ENCODE results near the gene CBX2.
"Not testable (repeated sequence)": the region's sequence is repeated elsewhere in the genome, so short reads cannot be mapped to it uniquely, and the experiment has no call there.

The CBX2 gene

DNA sequence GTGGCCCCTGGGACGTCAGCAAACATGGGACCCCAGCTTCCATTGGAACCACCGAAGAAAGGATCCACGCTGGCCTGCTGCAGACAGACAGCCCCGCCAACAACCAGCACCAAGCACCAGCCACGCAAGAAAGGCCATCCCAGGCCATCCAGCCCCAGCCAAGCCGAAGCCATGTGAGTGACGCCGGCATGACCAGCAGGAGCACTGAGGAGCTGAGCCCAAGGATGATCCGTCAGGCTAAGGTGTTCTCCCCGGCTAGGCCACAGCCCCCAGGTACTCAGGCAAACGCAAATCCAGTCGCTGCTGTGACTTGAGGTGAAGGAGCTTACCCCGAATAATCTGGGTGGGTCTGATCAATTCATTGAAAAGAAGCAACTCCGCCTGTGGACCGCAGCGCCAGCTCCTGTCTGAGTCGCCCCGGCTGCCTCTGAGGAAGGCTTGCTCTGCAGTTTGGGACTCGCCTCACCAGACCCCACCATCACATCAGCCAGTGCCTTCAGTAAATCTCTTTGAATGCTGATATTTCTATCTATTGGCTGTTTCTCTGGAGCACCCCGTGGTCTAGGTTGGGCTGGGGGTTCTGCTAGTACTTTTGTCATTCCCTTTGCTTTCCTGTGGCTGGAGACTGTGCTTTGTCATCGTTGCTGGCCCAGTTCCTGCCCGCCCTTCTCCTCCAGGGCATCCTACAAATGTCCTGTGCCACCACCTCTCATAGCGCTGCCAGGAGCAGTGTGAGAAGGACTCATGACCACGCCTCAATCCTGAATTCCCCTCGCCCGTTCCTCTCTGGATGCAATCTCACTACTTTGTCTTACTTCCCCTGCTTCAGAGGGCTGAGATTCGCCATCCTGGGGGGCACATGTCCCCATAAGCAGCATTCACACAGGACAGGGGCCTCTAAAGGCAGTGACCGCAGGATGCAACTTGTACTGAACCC lies 8.1 kb upstream of the CBX2 start:
- no peak for FAIRE-seq
- no peak for DNase-seq (ENCODE audit: low spot score)

DNA sequence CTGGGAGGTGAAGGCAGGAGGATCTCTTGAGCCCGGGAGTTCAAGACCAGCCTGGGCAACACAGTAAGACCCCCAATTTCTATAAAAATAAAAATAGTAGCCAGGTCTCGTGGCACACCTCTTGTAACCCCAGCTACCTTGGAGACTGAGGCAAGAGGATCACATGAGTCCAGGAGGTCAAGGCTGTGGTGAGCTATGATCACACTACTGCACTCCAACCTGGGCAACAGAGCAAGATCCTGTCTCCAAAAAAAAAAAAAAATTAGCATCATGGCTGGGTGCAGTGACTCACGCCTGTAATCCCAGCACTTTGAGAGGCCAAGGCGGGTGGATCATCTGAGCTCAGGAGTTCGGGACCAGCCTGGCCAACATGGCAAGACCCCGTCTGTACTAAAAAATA lies 6.7 kb upstream of the CBX2 start:
- FAIRE-seq = no peak
- DNase-seq (ENCODE audit: low spot score) = no peak

DNA sequence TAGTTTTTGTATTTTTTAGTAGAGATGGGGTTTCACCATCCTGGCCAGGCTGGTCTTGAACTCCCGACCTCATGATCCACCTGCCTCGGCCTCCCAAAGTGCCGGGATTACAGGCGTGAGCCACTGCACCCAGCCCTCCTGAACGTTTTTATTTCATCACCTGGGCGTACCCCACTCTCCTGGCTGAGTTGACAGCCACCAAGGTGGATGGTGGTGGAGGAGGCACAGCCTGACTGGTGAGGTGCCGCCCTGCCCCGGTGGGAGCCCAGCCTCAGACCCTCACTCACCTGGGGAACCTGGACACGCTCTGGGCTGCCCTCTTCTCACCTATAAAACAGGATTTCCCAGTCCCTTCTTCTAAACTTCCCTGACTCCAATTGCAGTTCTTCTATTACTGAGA lies 5.2 kb upstream of the CBX2 start:
- DNase-seq (ENCODE audit: low spot score); FAIRE-seq: not testable (repeated sequence)

DNA sequence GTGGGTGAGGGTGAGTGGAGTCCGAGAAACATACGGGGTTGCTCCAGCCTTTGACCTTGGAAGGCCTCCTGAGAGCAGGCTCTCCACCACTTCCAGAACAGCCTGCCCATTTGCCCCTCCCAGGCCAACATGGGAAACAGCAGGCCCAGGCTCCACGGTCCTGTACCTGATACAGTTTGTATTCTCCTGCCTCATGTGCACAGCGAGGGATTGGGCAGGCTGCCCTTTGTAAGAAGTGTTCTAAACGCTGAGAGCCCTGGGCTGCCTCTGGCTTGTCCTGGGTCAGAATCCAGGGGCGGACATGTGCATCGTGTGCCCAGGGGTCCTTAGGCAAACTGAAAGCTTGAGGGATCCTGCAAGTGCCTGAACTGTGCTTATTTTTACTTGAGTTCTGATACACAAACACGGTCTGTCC lies 3.4 kb upstream of the CBX2 start:
- FAIRE-seq (no peak), DNase-seq (ENCODE audit: low spot score) (no peak)

DNA sequence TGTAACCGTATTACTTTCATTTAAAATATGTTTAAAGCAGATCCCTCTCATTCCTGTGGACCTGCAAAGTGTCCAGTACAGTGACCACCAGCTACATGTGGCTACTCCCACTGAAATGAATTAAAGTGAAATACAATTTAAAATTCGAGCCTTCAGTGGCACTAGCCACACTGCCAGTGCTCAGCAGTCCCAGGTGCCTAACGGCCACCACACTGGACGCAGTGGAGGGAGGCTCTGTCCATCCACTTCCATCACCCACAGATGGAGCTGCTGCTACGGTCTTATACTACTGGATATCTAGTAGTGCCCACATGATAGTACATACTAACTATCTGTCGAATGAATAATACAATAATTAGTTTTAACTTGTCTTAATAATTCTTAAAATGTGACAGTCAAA lies 2.3 kb upstream of the CBX2 start:
- FAIRE-seq (no peak), DNase-seq (ENCODE audit: low spot score) (no peak)

DNA sequence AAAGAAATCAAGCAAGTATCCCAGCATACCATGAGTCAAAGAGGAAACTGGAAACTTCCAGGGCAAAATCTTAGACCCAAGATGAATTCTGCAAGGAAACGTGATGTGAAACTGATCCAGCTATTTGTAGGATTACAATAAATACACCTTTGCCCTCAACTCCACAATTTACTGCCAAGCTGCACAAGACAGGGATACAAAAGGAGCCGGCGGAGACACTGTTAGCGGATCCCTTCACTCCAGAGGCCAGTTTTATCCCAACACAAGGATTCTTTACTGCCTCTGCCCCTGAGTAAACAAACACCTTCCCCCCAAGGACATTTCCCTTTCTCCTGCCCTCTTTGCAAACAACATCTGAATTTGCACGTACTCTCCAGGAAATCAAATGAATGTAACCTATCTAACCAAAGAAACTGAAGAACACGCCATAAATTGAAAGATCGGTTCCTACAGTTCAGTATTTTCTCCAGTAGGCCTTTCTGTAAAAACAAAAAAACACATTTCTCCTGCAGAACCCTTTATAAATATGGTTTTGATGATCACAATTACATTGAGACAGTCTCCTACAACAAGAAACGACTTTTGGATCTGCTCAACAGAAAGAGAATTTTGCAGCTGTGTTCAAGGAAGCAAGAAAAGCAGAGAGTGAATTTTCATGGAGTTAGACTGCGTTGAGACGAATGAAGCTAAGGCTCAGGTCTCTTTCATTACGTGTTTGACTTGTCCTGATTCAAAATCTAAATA lies 1.4 kb upstream of the CBX2 start:
- DNase-seq (ENCODE audit: low spot score) (no peak), FAIRE-seq (no peak)

DNA sequence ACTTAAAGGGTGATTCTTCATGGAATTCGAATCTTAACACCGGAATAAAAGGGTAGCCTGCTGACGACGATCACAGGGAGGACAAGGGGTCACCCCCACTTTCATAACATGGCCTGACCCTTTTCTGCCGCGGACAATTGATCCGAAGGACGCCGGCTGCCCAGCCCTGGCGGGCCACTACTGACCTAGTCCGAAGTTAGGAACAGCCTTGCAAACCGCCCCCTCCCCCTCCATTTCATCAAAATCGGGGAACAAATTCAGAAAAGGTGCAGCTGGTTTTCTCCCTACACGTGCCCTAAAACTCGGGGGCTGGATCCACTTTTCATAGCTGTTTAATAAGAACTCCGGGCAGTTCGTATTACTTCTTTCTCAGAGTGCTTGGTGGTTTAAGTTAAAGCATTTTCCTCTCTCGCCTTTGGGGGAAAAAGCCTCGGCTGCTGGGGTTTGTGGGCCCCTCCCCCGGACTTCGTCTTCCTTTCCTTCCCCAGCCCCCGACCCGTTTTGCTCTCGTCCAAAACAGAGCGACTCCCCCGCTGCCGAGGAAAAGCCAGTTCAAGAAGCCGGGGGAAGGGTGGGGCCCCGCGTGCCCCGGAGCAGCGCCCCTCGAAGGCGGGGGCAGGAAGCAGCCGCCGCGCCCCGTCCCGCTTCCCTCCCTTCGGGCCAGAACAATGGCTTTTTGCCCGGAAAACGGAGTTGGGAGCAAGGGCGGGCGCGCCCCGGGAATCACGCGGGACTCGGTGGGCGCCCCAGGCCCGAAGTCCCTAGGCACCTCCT lies 641 bp upstream of the CBX2 start:
- DNase-seq (ENCODE audit: low spot score) = peak; percentile 93
- FAIRE-seq = peak; percentile 20

DNA sequence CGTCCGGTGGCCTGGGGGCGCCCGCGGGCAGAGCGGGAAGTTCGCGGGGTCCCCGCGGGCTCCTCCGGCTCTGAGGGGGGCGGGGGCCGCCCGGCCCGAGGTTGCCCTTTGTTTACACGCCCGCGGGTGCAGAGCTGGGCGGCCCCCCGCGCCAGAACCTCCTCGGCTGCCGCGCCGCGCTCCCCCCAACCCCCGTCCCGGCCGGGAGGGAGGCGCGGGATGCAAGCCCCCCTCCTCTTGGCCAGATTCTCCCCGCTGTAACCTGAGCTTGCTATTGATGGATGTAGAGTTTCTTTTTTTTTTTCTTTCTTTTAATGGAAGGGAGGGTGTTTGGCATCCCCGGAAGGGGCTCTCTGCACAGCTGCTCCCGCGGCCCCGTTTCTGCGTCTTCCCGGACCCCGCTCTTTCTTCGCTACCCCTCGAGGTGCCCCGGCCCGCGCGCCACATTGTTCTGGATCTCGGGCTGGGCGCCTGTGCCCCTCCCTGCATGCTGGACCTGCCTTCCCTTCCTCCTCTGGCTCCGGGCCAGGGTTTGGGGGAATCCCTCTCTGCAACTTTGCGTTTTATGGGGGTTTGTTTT lies 646 bp downstream of the CBX2 start:
- DNase-seq (ENCODE audit: low spot score) (peak; percentile 51), FAIRE-seq (no peak)

DNA sequence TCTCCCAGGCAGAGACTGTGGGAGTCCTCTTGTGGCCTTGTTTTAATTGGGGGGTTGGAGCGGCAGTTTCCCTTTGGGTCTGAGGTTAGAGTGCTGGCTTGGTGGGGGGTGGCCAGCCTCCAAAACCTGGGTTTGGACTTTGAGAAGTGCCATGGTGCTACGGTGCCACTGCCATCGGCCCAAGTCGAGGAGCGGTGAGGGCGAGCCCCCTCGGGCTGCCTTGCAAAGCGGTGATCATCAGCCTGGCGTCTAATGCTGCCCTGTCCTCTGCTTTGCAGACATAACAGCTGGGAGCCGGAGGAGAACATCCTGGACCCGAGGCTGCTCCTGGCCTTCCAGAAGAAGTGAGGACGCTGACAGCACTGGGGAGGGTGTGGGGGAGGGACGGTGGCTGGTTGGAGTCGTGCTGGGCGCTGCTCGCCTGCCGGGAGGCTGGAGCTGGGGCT lies 1.2 kb downstream of the CBX2 start:
- DNase-seq (ENCODE audit: low spot score) = no peak
- no peak for FAIRE-seq

DNA sequence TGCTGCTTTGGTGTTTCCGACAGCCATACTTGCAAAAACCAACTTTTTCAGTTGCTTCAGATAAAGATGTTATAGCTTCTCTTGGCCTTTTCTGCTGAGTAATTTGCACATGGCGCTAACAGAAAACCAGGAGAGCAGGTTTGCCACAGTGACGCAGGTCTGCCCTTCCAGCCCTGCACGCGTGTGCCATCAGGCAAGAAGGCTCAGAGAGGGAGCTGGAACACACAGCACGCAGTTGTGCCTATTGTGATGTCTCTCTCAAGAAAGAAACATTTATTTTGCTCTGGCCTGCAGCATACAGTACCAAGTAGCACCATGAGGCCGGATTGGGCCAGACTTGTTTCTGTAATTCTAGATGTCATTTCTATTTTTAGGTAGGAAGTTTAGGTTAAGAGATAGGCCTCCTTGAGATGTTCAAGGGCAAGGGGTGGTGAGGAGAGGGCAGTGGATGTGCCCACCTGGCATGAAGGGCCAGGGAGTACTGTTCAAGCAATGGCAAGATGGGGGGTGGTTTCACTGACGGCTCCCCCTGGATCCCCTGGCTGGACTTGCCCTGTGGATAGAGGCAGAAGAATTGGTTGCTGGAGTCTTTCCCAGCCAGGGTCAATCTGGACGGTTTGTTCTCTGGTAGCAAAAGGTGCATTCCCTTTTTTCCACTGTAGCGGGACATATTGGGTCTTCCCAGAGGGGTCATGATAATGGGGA lies 1.9 kb downstream of the CBX2 start:
- no peak for FAIRE-seq

DNA sequence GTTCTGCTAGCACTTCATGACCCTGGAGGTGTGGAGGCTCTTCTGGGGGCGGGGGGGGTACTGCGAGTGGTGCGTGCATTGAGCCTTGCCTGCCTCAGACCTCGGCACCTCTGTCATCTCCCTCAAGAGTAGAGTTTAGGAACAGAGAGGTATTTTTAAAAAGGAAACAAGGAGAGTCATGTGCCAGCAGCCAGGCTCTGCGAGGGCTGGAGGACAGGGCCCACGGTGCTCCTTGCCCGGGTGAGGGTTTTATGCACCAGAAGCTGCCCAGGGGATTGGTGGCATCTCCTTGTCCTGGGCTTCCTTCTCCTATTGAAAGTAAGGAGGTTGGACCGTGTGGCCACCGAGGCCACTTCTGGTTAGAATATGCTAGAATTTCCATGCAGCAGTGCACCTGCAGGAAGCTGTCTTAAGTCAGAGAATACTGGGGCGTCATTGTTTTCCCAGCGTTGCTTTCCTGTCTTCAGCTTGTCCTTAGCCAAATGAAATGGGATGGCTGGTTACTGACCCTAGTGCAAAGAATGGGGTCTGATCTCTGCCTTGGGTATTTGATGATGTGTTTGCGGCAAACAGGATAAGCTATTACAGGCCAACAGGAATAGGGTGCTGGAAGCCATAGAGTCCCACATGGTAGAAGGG lies 3.2 kb downstream of the CBX2 start:
- DNase-seq (ENCODE audit: low spot score) = no peak
- peak; percentile 53 for FAIRE-seq

More for the DNA sequence above, 1.9 kb downstream of the CBX2 start:
- DNase-seq (ENCODE audit: low spot score) = no peak

DNA sequence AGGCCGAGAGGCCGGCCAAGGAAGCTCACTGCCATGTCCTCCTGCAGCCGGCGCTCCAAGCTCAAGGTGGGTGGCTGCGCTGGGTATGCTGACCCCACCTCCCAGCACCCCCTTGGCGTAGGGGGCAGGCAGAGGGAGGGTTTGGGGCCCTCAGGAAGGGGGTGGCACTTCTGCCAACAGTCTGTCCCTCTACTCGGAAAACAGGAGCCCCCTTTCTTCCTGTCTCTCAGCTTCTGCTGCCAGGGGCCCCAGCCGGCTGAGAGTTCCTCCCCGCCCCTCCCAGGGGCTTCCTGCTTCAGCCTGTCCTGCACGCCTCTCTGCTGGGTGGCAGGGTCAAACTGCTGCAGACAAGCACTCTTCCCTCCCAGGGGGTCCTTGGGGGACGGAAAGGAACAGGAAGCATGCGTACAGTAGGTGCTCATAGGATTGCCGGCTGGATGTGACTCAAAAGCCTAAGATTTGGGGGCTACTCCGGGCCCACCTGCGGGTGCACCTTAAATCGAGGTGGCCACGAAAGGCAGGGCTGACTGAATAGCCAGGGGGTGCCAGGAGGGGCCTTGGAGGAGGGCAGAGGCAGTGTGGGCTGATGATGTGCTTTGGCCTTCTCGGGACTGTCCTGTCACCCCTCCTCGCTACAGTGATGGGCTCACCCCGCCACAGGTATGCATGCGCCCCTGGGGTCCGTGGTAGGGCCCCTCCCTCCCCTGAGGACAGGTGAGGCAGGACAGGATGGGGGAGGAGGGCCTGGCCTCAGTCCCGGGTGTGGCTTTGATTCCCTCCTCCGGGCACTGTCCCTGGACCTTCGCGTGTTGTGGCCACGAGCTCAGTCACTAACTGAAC lies 4.0 kb downstream of the CBX2 start:
- no peak for DNase-seq (ENCODE audit: low spot score)
- FAIRE-seq = no peak

DNA sequence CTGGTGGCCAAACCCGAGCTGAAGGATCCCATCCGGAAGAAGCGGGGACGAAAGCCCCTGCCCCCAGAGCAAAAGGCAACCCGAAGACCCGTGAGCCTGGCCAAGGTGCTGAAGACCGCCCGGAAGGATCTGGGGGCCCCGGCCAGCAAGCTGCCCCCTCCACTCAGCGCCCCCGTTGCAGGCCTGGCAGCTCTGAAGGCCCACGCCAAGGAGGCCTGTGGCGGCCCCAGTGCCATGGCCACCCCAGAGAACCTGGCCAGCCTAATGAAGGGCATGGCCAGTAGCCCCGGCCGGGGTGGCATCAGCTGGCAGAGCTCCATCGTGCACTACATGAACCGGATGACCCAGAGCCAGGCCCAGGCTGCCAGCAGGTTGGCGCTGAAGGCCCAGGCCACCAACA lies 5.9 kb downstream of the CBX2 start:
- FAIRE-seq = no peak
- DNase-seq (ENCODE audit: low spot score) = no peak

DNA sequence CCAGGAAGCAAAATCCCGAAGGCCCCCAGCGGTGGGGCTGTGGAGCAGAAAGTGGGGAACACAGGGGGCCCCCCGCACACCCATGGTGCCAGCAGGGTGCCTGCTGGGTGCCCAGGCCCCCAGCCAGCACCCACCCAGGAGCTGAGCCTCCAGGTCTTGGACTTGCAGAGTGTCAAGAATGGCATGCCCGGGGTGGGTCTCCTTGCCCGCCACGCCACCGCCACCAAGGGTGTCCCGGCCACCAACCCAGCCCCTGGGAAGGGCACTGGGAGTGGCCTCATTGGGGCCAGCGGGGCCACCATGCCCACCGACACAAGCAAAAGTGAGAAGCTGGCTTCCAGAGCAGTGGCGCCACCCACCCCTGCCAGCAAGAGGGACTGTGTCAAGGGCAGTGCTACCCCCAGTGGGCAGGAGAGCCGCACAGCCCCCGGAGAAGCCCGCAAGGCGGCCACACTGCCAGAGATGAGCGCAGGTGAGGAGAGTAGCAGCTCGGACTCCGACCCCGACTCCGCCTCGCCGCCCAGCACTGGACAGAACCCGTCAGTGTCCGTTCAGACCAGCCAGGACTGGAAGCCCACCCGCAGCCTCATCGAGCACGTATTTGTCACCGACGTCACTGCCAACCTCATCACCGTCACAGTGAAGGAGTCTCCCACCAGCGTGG lies 6.5 kb downstream of the CBX2 start:
- DNase-seq (ENCODE audit: low spot score) (no peak), FAIRE-seq (no peak)

DNA sequence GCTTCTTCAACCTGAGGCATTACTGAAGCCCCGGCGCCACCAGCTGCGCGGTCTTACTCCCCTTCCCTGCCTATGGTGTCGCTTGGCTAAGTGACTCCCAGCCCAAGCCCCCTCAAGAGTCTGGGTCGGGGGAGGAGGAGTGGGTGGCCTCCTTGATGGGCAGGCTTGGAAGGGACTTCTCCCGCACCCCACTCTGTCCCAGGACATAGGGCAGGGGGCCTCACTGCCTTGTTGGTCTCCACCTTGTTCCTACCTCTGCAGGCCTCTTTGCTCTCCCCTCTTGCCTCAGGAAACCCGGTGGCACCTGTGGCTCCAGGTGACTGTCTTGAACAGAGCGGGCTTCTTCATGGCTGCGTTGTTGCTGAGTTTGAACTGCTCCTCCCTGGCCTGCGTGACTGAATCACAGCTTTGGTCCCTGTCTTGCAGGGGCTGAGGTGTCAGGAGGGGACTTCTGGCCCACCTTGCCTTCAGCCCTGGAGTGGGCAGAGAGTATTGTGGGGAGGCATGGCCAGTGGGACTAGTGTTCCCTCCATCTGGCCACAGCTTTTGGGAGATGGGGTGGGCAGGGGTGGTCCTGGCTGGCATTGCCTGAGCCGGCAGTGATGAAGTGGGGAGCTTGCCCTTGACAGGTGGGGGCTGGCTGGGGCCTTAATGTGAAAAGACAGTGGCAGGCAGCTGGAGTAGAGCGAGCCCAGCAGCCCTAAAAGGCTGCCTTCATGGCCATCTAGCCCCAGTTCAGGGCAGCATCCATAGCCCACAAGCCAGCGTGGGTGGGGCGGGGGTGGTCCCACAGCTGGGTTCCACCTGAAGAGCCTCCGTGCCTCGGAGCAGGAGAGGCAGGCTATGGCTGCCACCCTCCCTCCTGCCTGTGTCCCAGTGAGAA lies 7.3 kb downstream of the CBX2 start:
- DNase-seq (ENCODE audit: low spot score) (no peak), FAIRE-seq (no peak)

DNA sequence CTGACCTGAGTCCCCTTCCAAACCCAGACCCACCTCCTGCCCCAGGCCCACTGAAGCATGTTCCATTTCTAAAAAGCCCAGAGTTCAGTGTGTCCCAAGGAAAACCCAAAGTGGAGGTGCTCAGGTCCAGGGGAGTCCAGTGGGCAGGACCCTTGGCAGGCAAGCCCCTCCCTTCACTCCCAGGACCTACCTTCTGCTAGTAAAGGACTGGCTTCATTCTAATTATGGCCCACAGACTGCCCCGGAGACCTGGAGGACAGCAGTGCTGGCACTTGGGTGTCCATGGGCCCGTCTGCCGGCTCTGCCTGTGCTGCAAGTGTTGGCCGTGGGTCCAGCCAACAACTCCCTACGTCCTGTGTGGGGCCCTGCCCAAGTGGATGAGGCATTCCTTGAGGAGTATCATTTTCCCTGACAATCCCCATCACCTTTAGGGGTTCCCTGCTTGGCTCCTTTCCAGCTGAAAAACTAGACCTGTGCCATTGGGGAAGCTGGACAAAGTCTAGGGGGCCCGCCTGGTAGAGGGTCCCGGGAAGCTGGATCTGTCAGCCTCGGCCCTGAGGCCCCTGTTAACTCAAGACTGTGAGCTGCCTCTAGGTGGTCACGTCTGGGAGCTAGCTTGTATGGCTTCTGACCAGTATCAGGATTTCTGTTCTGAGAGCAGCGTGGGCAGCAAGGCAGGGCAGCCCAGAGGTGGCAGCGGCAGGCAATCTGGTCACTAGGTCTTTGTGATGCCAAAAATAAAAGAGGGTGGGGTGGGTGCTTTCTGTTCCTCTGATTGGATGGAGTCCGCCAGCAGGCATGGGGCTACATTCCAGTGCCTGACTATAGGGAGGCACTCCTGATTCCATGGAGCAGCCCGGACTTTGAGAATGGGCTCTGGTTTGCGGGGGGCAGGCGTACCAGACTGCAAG lies 8.2 kb downstream of the CBX2 start:
- DNase-seq (ENCODE audit: low spot score) (no peak), FAIRE-seq (no peak)
